HG03103 (cell line): ENCODE results near the gene GNAO1.
A peak's percentile ranks its signal among the peaks of the same experiment; 100 is the strongest.

Experiments used
- ATAC-seq: cut with Tn5 transposase; IDR thresholded peaks from one replicate; pipeline ENCODE4 v1.9.1; 2021; ENCODE audit warnings: low read depth; ENCODE audit not compliant: unreplicated experiment

GNAO1 gene

GRCh38 chr16:56281249-56281805 lies 90.0 kb downstream of the GNAO1 start:
- no peak for ATAC-seq

- peak; percentile 43 for ATAC-seq
These were observed 91.2 kb downstream of the GNAO1 start for GRCh38 chr16:56282451-56282850.

- no peak for ATAC-seq
These were observed 93.2 kb downstream of the GNAO1 start for GRCh38 chr16:56284521-56284920.

- no peak for ATAC-seq
These were observed 95.5 kb downstream of the GNAO1 start for GRCh38 chr16:56286809-56287208.

GRCh38 chr16:56288019-56288418 lies 96.7 kb downstream of the GNAO1 start:
- no peak for ATAC-seq

- ATAC-seq = no peak
These were observed 98.1 kb downstream of the GNAO1 start for GRCh38 chr16:56289416-56289815.

GRCh38 chr16:56289862-56290261 lies 98.6 kb downstream of the GNAO1 start:
- no peak for ATAC-seq

- no peak for ATAC-seq
These were observed 102.7 kb downstream of the GNAO1 start for GRCh38 chr16:56294014-56294413.

- ATAC-seq = no peak
These were observed 103.3 kb downstream of the GNAO1 start for GRCh38 chr16:56294579-56294978.

- ATAC-seq = no peak
These were observed 103.9 kb downstream of the GNAO1 start for GRCh38 chr16:56295059-56295665.

- ATAC-seq = no peak
These were observed 104.6 kb downstream of the GNAO1 start for GRCh38 chr16:56295739-56296527.

GRCh38 chr16:56297684-56298083 lies 106.4 kb downstream of the GNAO1 start:
- no peak for ATAC-seq

GRCh38 chr16:56298116-56298515 lies 106.8 kb downstream of the GNAO1 start:
- no peak for ATAC-seq

GRCh38 chr16:56298948-56299596 lies 107.8 kb downstream of the GNAO1 start:
- no peak for ATAC-seq

GRCh38 chr16:56300242-56300623 lies 108.9 kb downstream of the GNAO1 start:
- no peak for ATAC-seq

- ATAC-seq = no peak
These were observed 109.9 kb downstream of the GNAO1 start for GRCh38 chr16:56300891-56301850.

GRCh38 chr16:56302506-56302905 lies 111.2 kb downstream of the GNAO1 start:
- ATAC-seq = no peak

GRCh38 chr16:56303066-56303715 lies 111.9 kb downstream of the GNAO1 start:
- no peak for ATAC-seq

GRCh38 chr16:56303880-56304279 lies 112.6 kb downstream of the GNAO1 start:
- ATAC-seq = no peak
